ENCODE results near the gene SYNPO2.
A peak's percentile ranks its signal among the peaks of the same experiment; 100 is the strongest.

SYNPO2 gene

GRCh38 chr4:118947095-118947494, 58.4 kb downstream of the SYNPO2 start:
- H3K4me3 ChIP-seq (ENCODE audit: low read depth, low read length) = no peak overlapping the region
- CTCF ChIA-PET = no interaction called here
- no peak for DNase-seq (ENCODE audit: low read depth, low spot score)
- POLR2A ChIA-PET = no interaction called here
- no peak for TF ChIP-seq CTCF (IDR thresholded peaks at IDR 0.05; ENCODE audit: insufficient read depth, low read length, missing control alignments)

GRCh38 chr4:118948545-118949144, 60.0 kb downstream of the SYNPO2 start:
- POLR2A ChIA-PET = interaction anchor here (0.6 kb wide), 1 partner anchor 255 kb away, joined by 4 read pairs; no protein-coding TSS in a partner anchor
- CTCF ChIA-PET = interaction anchor here (1.8 kb wide), 1 partner anchor 16 kb away, joined by 4 read pairs; no protein-coding TSS in a partner anchor
- no peak for DNase-seq (ENCODE audit: low read depth, low spot score)
- no peak overlapping the region for H3K4me3 ChIP-seq (ENCODE audit: low read depth, low read length)
- no peak for TF ChIP-seq CTCF (IDR thresholded peaks at IDR 0.05; ENCODE audit: insufficient read depth, low read length, missing control alignments)

- CTCF ChIA-PET = interaction anchor here (1.8 kb wide), 1 partner anchor 15 kb away, joined by 4 read pairs; no protein-coding TSS in a partner anchor
- DNase-seq (ENCODE audit: low read depth, low spot score) = no peak
- no peak for TF ChIP-seq CTCF (IDR thresholded peaks at IDR 0.05; ENCODE audit: insufficient read depth, low read length, missing control alignments)
- H3K4me3 ChIP-seq (ENCODE audit: low read depth, low read length) = no peak overlapping the region
- POLR2A ChIA-PET = no interaction called here
Measured at GRCh38 chr4:118950224-118950623, 61.6 kb downstream of the SYNPO2 start.

GRCh38 chr4:118950929-118951570, 62.4 kb downstream of the SYNPO2 start:
- ChIA-PET CTCF (no interaction called here), POLR2A (no interaction called here)
- no peak for DNase-seq (ENCODE audit: low read depth, low spot score)
- no peak for TF ChIP-seq CTCF (IDR thresholded peaks at IDR 0.05; ENCODE audit: insufficient read depth, low read length, missing control alignments)
- no peak overlapping the region for H3K4me3 ChIP-seq (ENCODE audit: low read depth, low read length)

- CTCF ChIA-PET = interaction anchor here (1.1 to 4.2 kb wide), 8 partner anchors 8 to 181 kb away, joined by 4 to 21 read pairs (median 6); no protein-coding TSS in a partner anchor
- H3K4me3 ChIP-seq (ENCODE audit: low read depth, low read length) = no peak overlapping the region
- POLR2A ChIA-PET = no interaction called here
- no peak for DNase-seq (ENCODE audit: low read depth, low spot score)
- TF ChIP-seq CTCF (IDR thresholded peaks at IDR 0.05; ENCODE audit: insufficient read depth, low read length, missing control alignments) = no peak
Measured at GRCh38 chr4:118953276-118953675, 64.6 kb downstream of the SYNPO2 start.

GRCh38 chr4:118954246-118954645, 65.6 kb downstream of the SYNPO2 start:
- CTCF ChIA-PET = interaction anchor here (1.0 to 4.2 kb wide), 12 partner anchors 9 to 182 kb away, joined by 3 to 21 read pairs (median 4); no protein-coding TSS in a partner anchor

More at GRCh38 chr4:118954246-118954645, 65.6 kb downstream of the SYNPO2 start:
- DNase-seq (ENCODE audit: low read depth, low spot score) = no peak
- TF ChIP-seq CTCF (IDR thresholded peaks at IDR 0.05; ENCODE audit: insufficient read depth, low read length, missing control alignments) = peak; percentile 28
- no peak overlapping the region for H3K4me3 ChIP-seq (ENCODE audit: low read depth, low read length)
- POLR2A ChIA-PET = interaction anchor here (0.8 kb wide), 1 partner anchor 593 kb away, joined by 3 read pairs; no protein-coding TSS in a partner anchor
